Endothelial cell of umbilical vein (primary cell): ENCODE measurements around the gene TYRO3. TPM values are rescaled to one million over a fixed set of nuclear protein-coding genes. Genes with fewer than 3 reads are reported as not detected.
"Not testable (repeated sequence)": the region's sequence is repeated elsewhere in the genome, so short reads cannot be mapped to it uniquely, and the experiment has no call there.

Source experiments
- BruUV-seq: library from RNA; stranded (reverse); fragments of 400-500 nt; replicated peaks from 2 replicates; lab custom pipeline; 2021; lab: Mats Ljungman, UMichigan
- CTCF ChIA-PET: fragments of 300-600, 350-600 bp; sonication (Branson Sonifier 250); formaldehyde crosslinking; loops from one replicate; lab custom pipeline; 2021; ENCODE audit warnings: antibody characterized with exemption, inconsistent platforms; lab: Charles Lee
- POLR2A ChIA-PET: fragments of 300-600, 350-600 bp; sonication (Branson Sonifier 250); formaldehyde crosslinking; loops from one replicate; lab custom pipeline; 2021; ENCODE audit warnings: antibody characterized with exemption, inconsistent platforms; lab: Charles Lee
- DNase-seq: peaks from one replicate; pipeline ENCODE4 v3.0.0-alpha.2; 2011; ENCODE audit warnings: low read depth, low spot score
- FAIRE-seq: peaks from 2 replicates; lab custom pipeline; 2011; peaks lifted over from hg19 to GRCh38; lab: Jason Lieb, UNC
- H2AFZ ChIP-seq: 2 replicates; pipeline ENCODE4 v1.6.0; 2012; ENCODE audit warnings: low read depth, low read length, control low read depth, inconsistent platforms
- H3K27ac ChIP-seq: 2 replicates; pipeline ENCODE4 v1.5.1; 2011; ENCODE audit warnings: low read depth, mild to moderate bottlenecking, control low read depth, low read length, moderate library complexity; ENCODE audit not compliant: insufficient read depth
- H3K27me3 ChIP-seq, 2 experiments: 2 replicates each; pipeline versions ENCODE4 v1.6.0 to v1.6.1; 2011; ENCODE audit warnings: low read length in 2 of 2, mixed read lengths in 1 of 2; ENCODE audit not compliant: control insufficient read depth in 2 of 2, insufficient read depth in 2 of 2
- H3K36me3 ChIP-seq, 2 experiments: 2 replicates in 1 of 2; 3 replicates in 1 of 2; pipeline ENCODE4 v1.5.1; 2011; ENCODE audit warnings: low read length in 2 of 2, mild to moderate bottlenecking in 1 of 2, moderate library complexity in 1 of 2; ENCODE audit not compliant: control insufficient read depth in 2 of 2, insufficient read depth in 2 of 2; ENCODE audit errors: extremely low read depth in 1 of 2
- H3K4me1 ChIP-seq: 3 replicates; pipeline ENCODE4 v1.5.1; 2011; ENCODE audit warnings: mild to moderate bottlenecking, low read length; ENCODE audit not compliant: control insufficient read depth, insufficient read depth; ENCODE audit errors: extremely low read depth
- H3K4me2 ChIP-seq: 2 replicates; pipeline ENCODE4 v1.6.1; 2011; ENCODE audit warnings: low read length, control low read depth, mixed read lengths; ENCODE audit not compliant: insufficient read depth
- H3K4me3 ChIP-seq, 3 experiments: fragments of 200-600 bp in 1 of 3; sonication (generic), shearing (Covaris generic) in 1 of 3; replicated peaks in 1 of 3; 2 replicates each; pipeline ENCODE4 v1.5.1; 2011 to 2016; ENCODE audit warnings: control low read depth in 3 of 3, low read length in 3 of 3, mild to moderate bottlenecking in 2 of 3, inconsistent platforms in 1 of 3, low read depth in 1 of 3, moderate library complexity in 1 of 3; ENCODE audit not compliant: insufficient read depth in 1 of 3
- H3K79me2 ChIP-seq: 2 replicates; pipeline ENCODE4 v1.6.0; 2012; ENCODE audit warnings: low read length, inconsistent platforms; ENCODE audit not compliant: control insufficient read depth, insufficient read depth
- H3K9ac ChIP-seq: replicated peaks from 2 replicates; pipeline ENCODE3; 2011; ENCODE audit warnings: low read length, control low read depth; ENCODE audit not compliant: insufficient read depth; ENCODE audit errors: extremely low read depth
- H3K9me1 ChIP-seq: replicated peaks from 3 replicates; pipeline ENCODE4 v1.6.0; 2011; ENCODE audit warnings: mild to moderate bottlenecking, low read length; ENCODE audit not compliant: control insufficient read depth, insufficient read depth; ENCODE audit errors: extremely low read depth
- H3K9me3 ChIP-seq: replicated peaks from 2 replicates; pipeline ENCODE4 v1.5.1; 2012; ENCODE audit warnings: low read length, inconsistent platforms; ENCODE audit not compliant: control insufficient read depth, insufficient read depth
- H4K20me1 ChIP-seq: replicated peaks from 2 replicates; pipeline ENCODE3; 2011; ENCODE audit warnings: mild to moderate bottlenecking, low read length; ENCODE audit not compliant: control insufficient read depth, insufficient read depth; ENCODE audit errors: extremely low read depth
- dilution Hi-C: fragments of 300-500 bp; cut with MboI; formaldehyde crosslinking; loops from one replicate; pipeline ENCODE4 v1.15.0; 2019; ENCODE audit warnings: low sequenced_read_pairs; ENCODE audit not compliant: extremely low pct_ligation_motif_present
- intact Hi-C: fragments of 100-400 bp; cut with micrococcal nuclease; formaldehyde crosslinking; loops from one replicate; pipeline ENCODE4 v1.10.0; 2022
- polyA plus RNA-seq, 4 experiments: library from polyadenylated mRNA; depleted of rRNA in 3 of 4; stranded (reverse) in 3 of 4; unstranded in 1 of 4; fragments of >200 nt; gene quantifications; 2 replicates each; pipeline versions ENCODE4 v1.2.1 to v1.2.3, GENCODE V29; 2011 to 2012; ENCODE audit warnings: missing spikeins in 1 of 4
- total RNA-seq: library from RNA; stranded (reverse); gene quantifications from 2 replicates; pipeline ENCODE4 v1.2.3, GENCODE V29; 2021

TYRO3 gene
- total and polyA plus RNA-seq, 2 donors (not counting 3 experiments of a cell fraction or from before 2014, with no cell fraction given) = 14.1 to 14.5 TPM

- dilution Hi-C loops, intact Hi-C loops, H3K27ac ChIP-seq, H3K9ac ChIP-seq, BruUV-seq, H3K9me3 ChIP-seq, FAIRE-seq, H3K9me1 ChIP-seq, H3K4me3 ChIP-seq, POLR2A ChIA-PET, H3K4me2 ChIP-seq, H4K20me1 ChIP-seq, DNase-seq, H3K36me3 ChIP-seq, H3K79me2 ChIP-seq, H3K4me1 ChIP-seq, CTCF ChIA-PET, H2AFZ ChIP-seq: not testable (repeated sequence)
- peaks cover 8 to 12% of the 10 kb centered on the region in 2 experiments for H3K27me3 ChIP-seq
Observed at GRCh38 chr15:41589018-41589417, 30.0 kb downstream of the TYRO3 start.

GRCh38 chr15:41589571-41589970 lies 30.6 kb downstream of the TYRO3 start:
- FAIRE-seq, POLR2A ChIA-PET, DNase-seq, H3K9ac ChIP-seq, H3K27ac ChIP-seq, H3K9me3 ChIP-seq, H3K79me2 ChIP-seq, dilution Hi-C loops, BruUV-seq, intact Hi-C loops, H3K4me1 ChIP-seq, H3K4me3 ChIP-seq, H3K9me1 ChIP-seq, H3K36me3 ChIP-seq, H3K4me2 ChIP-seq, H2AFZ ChIP-seq, H4K20me1 ChIP-seq, CTCF ChIA-PET: not testable (repeated sequence)
- peaks cover 8 to 12% of the 10 kb centered on the region in 2 experiments for H3K27me3 ChIP-seq

- CTCF ChIA-PET = interaction anchor here (1.0 to 1.7 kb wide), 5 partner anchors 13 to 313 kb away, joined by 3 to 6 read pairs (median 3); no protein-coding TSS in a partner anchor
- dilution Hi-C loops, intact Hi-C loops, H3K79me2 ChIP-seq, DNase-seq, H2AFZ ChIP-seq, H4K20me1 ChIP-seq, H3K27ac ChIP-seq, H3K4me3 ChIP-seq, H3K36me3 ChIP-seq, POLR2A ChIA-PET, H3K4me1 ChIP-seq, H3K4me2 ChIP-seq, BruUV-seq, FAIRE-seq, H3K9me1 ChIP-seq, H3K9me3 ChIP-seq, H3K9ac ChIP-seq: not testable (repeated sequence)
- peaks cover 8 to 12% of the 10 kb centered on the region in 2 experiments for H3K27me3 ChIP-seq
Observed at GRCh38 chr15:41591217-41591616, 32.2 kb downstream of the TYRO3 start.

GRCh38 chr15:41592718-41593117 lies 33.7 kb downstream of the TYRO3 start:
- H3K4me2 ChIP-seq, FAIRE-seq, intact Hi-C loops, H3K9me1 ChIP-seq, H3K4me1 ChIP-seq, H3K27ac ChIP-seq, H3K4me3 ChIP-seq, H3K27me3 ChIP-seq, H2AFZ ChIP-seq, POLR2A ChIA-PET, BruUV-seq, H3K9ac ChIP-seq, dilution Hi-C loops, DNase-seq, H4K20me1 ChIP-seq, H3K79me2 ChIP-seq, H3K36me3 ChIP-seq, H3K9me3 ChIP-seq: not testable (repeated sequence)
- CTCF ChIA-PET = interaction anchor here (1.0 to 2.6 kb wide), 2 partner anchors 11 kb away, joined by 4 to 17 read pairs; no protein-coding TSS in a partner anchor
